CD4-positive, alpha-beta memory T cell (primary cell): ENCODE measurements around the gene HIGD1B. TPM values are rescaled to one million over a fixed set of nuclear protein-coding genes. Genes with fewer than 3 reads are reported as not detected.
A peak's percentile ranks its signal among the peaks of the same experiment; 100 is the strongest.

Experiments used
- CTCF ChIA-PET: fragments of 350-600 bp; sonication (Branson Sonifier 250); formaldehyde crosslinking; loops from one replicate; lab custom pipeline; 2021; ENCODE audit warnings: inconsistent platforms; ENCODE audit not compliant: partially characterized antibody; lab: Charles Lee
- POLR2A ChIA-PET: fragments of 350-600 bp; sonication (Branson Sonifier 250); formaldehyde crosslinking; loops from one replicate; lab custom pipeline; 2021; ENCODE audit not compliant: partially characterized antibody; lab: Charles Lee
- DNase-seq, 5 donors: peaks; one replicate each; pipeline versions ENCODE4 v3.0.0 to v3.0.0-alpha.2; 2020 to 2022; ENCODE audit warnings: mixed read lengths in 1 of 5
- H3K27ac ChIP-seq: one replicate; pipeline ENCODE4 v1.7.0; 2013; ENCODE audit warnings: low read depth, low read length
- H3K27me3 ChIP-seq: 2 replicates; pipeline ENCODE4 v1.7.0; 2013; ENCODE audit warnings: mild to moderate bottlenecking, low read length, moderate library complexity; ENCODE audit not compliant: insufficient read depth
- H3K36me3 ChIP-seq: 2 replicates; pipeline ENCODE4 v1.7.0; 2013; ENCODE audit warnings: mild to moderate bottlenecking, low read length, moderate library complexity; ENCODE audit not compliant: insufficient read depth
- H3K4me1 ChIP-seq: 2 replicates; pipeline ENCODE4 v1.7.0; 2013; ENCODE audit warnings: mild to moderate bottlenecking, low read length, moderate library complexity; ENCODE audit not compliant: insufficient read depth
- H3K4me3 ChIP-seq, 2 donors: one replicate each; pipeline ENCODE4 v1.7.0; 2013; ENCODE audit warnings: low read length in 2 of 2, mild to moderate bottlenecking in 1 of 2
- H3K9me3 ChIP-seq, 2 donors: one replicate each; pipeline ENCODE4 v1.7.0; 2013; ENCODE audit warnings: low read length in 2 of 2, control low read depth in 1 of 2; ENCODE audit not compliant: control insufficient read depth in 1 of 2
- H3K27ac Mint-ChIP-seq, 7 donors: one replicate each; pipeline ENCODE4 v1.8.0; 2020 to 2021; ENCODE audit warnings: mixed read lengths in 7 of 7, mild to moderate bottlenecking in 6 of 7, inconsistent platforms in 3 of 7, moderate library complexity in 3 of 7
- H3K27me3 Mint-ChIP-seq, 2 donors: one replicate each; pipeline ENCODE4 v1.8.0; 2020 to 2021; ENCODE audit warnings: mixed read lengths in 2 of 2
- H3K36me3 Mint-ChIP-seq, 2 donors: one replicate each; pipeline ENCODE4 v1.8.0; 2020 to 2021; ENCODE audit warnings: mixed read lengths in 2 of 2, inconsistent platforms in 1 of 2, mild to moderate bottlenecking in 1 of 2
- H3K4me1 Mint-ChIP-seq, 4 donors: one replicate each; pipeline ENCODE4 v1.8.0; 2020 to 2021; ENCODE audit warnings: mixed read lengths in 4 of 4, mild to moderate bottlenecking in 1 of 4
- H3K4me3 Mint-ChIP-seq, 8 donors: one replicate each; pipeline ENCODE4 v1.8.0; 2020 to 2021; ENCODE audit warnings: mixed read lengths in 8 of 8, mild to moderate bottlenecking in 7 of 8, moderate library complexity in 6 of 8, inconsistent platforms in 3 of 8
- H3K9me3 Mint-ChIP-seq, 8 donors: one replicate each; pipeline ENCODE4 v1.8.0; 2020 to 2021; ENCODE audit warnings: mixed read lengths in 8 of 8, mild to moderate bottlenecking in 5 of 8, inconsistent platforms in 3 of 8, moderate library complexity in 1 of 8
- intact Hi-C: fragments of 100-400 bp; cut with micrococcal nuclease; formaldehyde crosslinking; loops from one replicate; pipeline ENCODE4 v1.15.1; 2023
- polyA plus RNA-seq, 2 donors: library from polyadenylated mRNA; unstranded; fragments of 300-500 nt; fragmentation: Illumina TruSeq; gene quantifications; one replicate each; pipeline ENCODE4 v1.2.3, GENCODE V29; 2021
- total RNA-seq, 2 experiments: library from RNA; stranded (reverse); gene quantifications; one replicate each; pipeline ENCODE4 v1.2.3, GENCODE V29; 2021

HIGD1B gene
- total and polyA plus RNA-seq, 4 experiments from 2014 or later = not detected

- DNase-seq = peak; percentile 62 to 70 (median 69)
- no peaks in the 10 kb centered on the region for H3K4me1 ChIP-seq
- peaks cover 75% of the 10 kb centered on the region for H3K36me3 ChIP-seq
- ChIA-PET CTCF (interaction anchor here (0.7 to 16.3 kb wide), 16 partner anchors 9 to 336 kb away, joined by 3 to 263 read pairs (median 4); partner anchors contain the start of genes GJC1 and HIGD1B), POLR2A (interaction anchor here (1.0 to 1.8 kb wide), 4 partner anchors 88 to 157 kb away, joined by 3 to 6 read pairs (median 4); no protein-coding TSS in a partner anchor)
- no peaks in the 10 kb centered on the region for H3K27me3 ChIP-seq
- intact Hi-C loops = loop anchor here (1.0 kb wide), 2 partner anchors 86 to 90 kb away; no protein-coding TSS in a partner anchor
- no peaks in the 10 kb centered on the region for H3K9me3 ChIP-seq
- peaks cover 62 to 87% of the 10 kb centered on the region in 2 donors for H3K36me3 Mint-ChIP-seq
- no peak overlapping the region for H3K27ac Mint-ChIP-seq
- no peak overlapping the region for H3K27ac ChIP-seq
- peaks cover 0 to 4% (median 0%) of the 10 kb centered on the region in 4 donors for H3K4me1 Mint-ChIP-seq
- H3K27me3 Mint-ChIP-seq = no peaks in the 10 kb centered on the region
- no peak overlapping the region for H3K4me3 ChIP-seq
- no peak overlapping the region for H3K4me3 Mint-ChIP-seq
- H3K9me3 Mint-ChIP-seq = no peaks in the 10 kb centered on the region
Observed at GRCh38 chr17:44865231-44865660, 17.6 kb downstream of the HIGD1B start.

GRCh38 chr17:44865931-44866330 is 18.2 kb downstream of the HIGD1B start:
- no peaks in the 10 kb centered on the region for H3K27me3 ChIP-seq
- H3K9me3 ChIP-seq = no peaks in the 10 kb centered on the region
- Mint-ChIP-seq H3K4me1 (peaks cover 0 to 4% (median 0%) of the 10 kb centered on the region in 4 donors), H3K27ac (no peak overlapping the region), H3K36me3 (peaks cover 62 to 85% of the 10 kb centered on the region in 2 donors), H3K4me3 (no peak overlapping the region), H3K9me3 (no peaks in the 10 kb centered on the region), H3K27me3 (no peaks in the 10 kb centered on the region)
- no peak overlapping the region for H3K4me3 ChIP-seq
- no peak overlapping the region for H3K27ac ChIP-seq
- no peaks in the 10 kb centered on the region for H3K4me1 ChIP-seq
- H3K36me3 ChIP-seq = peaks cover 71% of the 10 kb centered on the region
- CTCF ChIA-PET = interaction anchor here (0.9 to 16.3 kb wide), 12 partner anchors 9 to 337 kb away, joined by 3 to 263 read pairs (median 6); partner anchors contain the start of genes GJC1 and HIGD1B
- POLR2A ChIA-PET = interaction anchor here (1.3 to 1.8 kb wide), 3 partner anchors 88 to 90 kb away, joined by 3 to 5 read pairs (median 4); no protein-coding TSS in a partner anchor
- intact Hi-C loops = loop anchor here (1.0 kb wide), 2 partner anchors 87 to 91 kb away; no protein-coding TSS in a partner anchor
- no peak for DNase-seq

- H3K4me1 ChIP-seq = no peaks in the 10 kb centered on the region
- no peaks in the 10 kb centered on the region for H3K9me3 Mint-ChIP-seq
- ChIA-PET POLR2A (no interaction called here), CTCF (interaction anchor here (0.6 to 16.3 kb wide), 7 partner anchors 9 to 406 kb away, joined by 3 to 263 read pairs (median 5); no protein-coding TSS in a partner anchor)
- H3K27me3 ChIP-seq = no peaks in the 10 kb centered on the region
- no peak overlapping the region for H3K4me3 ChIP-seq
- H3K9me3 ChIP-seq = no peaks in the 10 kb centered on the region
- H3K36me3 Mint-ChIP-seq = peaks cover 68 to 85% of the 10 kb centered on the region in 2 donors
- DNase-seq = no peak
- H3K4me3 Mint-ChIP-seq = no peak overlapping the region
- H3K27ac ChIP-seq = no peak overlapping the region
- intact Hi-C loops = no loop called here
- H3K27me3 Mint-ChIP-seq = no peaks in the 10 kb centered on the region
- no peaks in the 10 kb centered on the region for H3K4me1 Mint-ChIP-seq
- no peak overlapping the region for H3K27ac Mint-ChIP-seq
- peaks cover 72% of the 10 kb centered on the region for H3K36me3 ChIP-seq
Observed at GRCh38 chr17:44867841-44868240, 20.2 kb downstream of the HIGD1B start.

- Histone ChIP-seq H3K4me1 (no peaks in the 10 kb centered on the region), H3K4me3 (no peak overlapping the region), H3K36me3 (peaks cover 76% of the 10 kb centered on the region), H3K27me3 (no peaks in the 10 kb centered on the region), H3K27ac (no peak overlapping the region), H3K9me3 (no peaks in the 10 kb centered on the region)
- no peak for DNase-seq
- H3K27ac Mint-ChIP-seq = peak overlapping the region in 2 of 7 donors; percentile 31 to 51
- POLR2A ChIA-PET = no interaction called here
- no peaks in the 10 kb centered on the region for H3K4me1 Mint-ChIP-seq
- H3K27me3 Mint-ChIP-seq = no peaks in the 10 kb centered on the region
- H3K4me3 Mint-ChIP-seq = no peak overlapping the region
- CTCF ChIA-PET = interaction anchor here (16.3 kb wide), 1 partner anchor 96 kb away, joined by 263 read pairs; no protein-coding TSS in a partner anchor
- H3K9me3 Mint-ChIP-seq = no peaks in the 10 kb centered on the region
- intact Hi-C loops = no loop called here
- H3K36me3 Mint-ChIP-seq = peaks cover 60 to 72% of the 10 kb centered on the region in 2 donors
Observed at GRCh38 chr17:44871556-44871955, 23.9 kb downstream of the HIGD1B start.

GRCh38 chr17:44872131-44872768 is 24.6 kb downstream of the HIGD1B start:
- Mint-ChIP-seq H3K4me3 (no peak overlapping the region), H3K27me3 (no peaks in the 10 kb centered on the region), H3K36me3 (peaks cover 64 to 73% of the 10 kb centered on the region in 2 donors), H3K27ac (peak overlapping the region in 1 of 7 donors; percentile 31), H3K4me1 (peaks cover 0 to 2% (median 0%) of the 10 kb centered on the region in 4 donors), H3K9me3 (no peaks in the 10 kb centered on the region)
- no peak overlapping the region for H3K27ac ChIP-seq
- POLR2A ChIA-PET = no interaction called here
- CTCF ChIA-PET = interaction anchor here (0.7 kb wide), 1 partner anchor 9 kb away, joined by 4 read pairs; no protein-coding TSS in a partner anchor
- DNase-seq = no peak
- H3K4me1 ChIP-seq = no peaks in the 10 kb centered on the region
- no peaks in the 10 kb centered on the region for H3K9me3 ChIP-seq
- intact Hi-C loops = no loop called here
- H3K4me3 ChIP-seq = no peak overlapping the region
- H3K27me3 ChIP-seq = no peaks in the 10 kb centered on the region
- H3K36me3 ChIP-seq = peaks cover 79% of the 10 kb centered on the region

- Histone ChIP-seq H3K27ac (no peak overlapping the region), H3K36me3 (peaks cover 64% of the 10 kb centered on the region), H3K4me3 (no peak overlapping the region), H3K9me3 (no peaks in the 10 kb centered on the region), H3K27me3 (no peaks in the 10 kb centered on the region), H3K4me1 (no peaks in the 10 kb centered on the region)
- POLR2A ChIA-PET = no interaction called here
- H3K27me3 Mint-ChIP-seq = no peaks in the 10 kb centered on the region
- no peaks in the 10 kb centered on the region for H3K9me3 Mint-ChIP-seq
- H3K27ac Mint-ChIP-seq = no peak overlapping the region
- H3K4me3 Mint-ChIP-seq = no peak overlapping the region
- DNase-seq = no peak
- intact Hi-C loops = no loop called here
- H3K4me1 Mint-ChIP-seq = peaks cover 0 to 4% (median 0%) of the 10 kb centered on the region in 4 donors
- CTCF ChIA-PET = interaction anchor here (1.1 to 1.7 kb wide), 2 partner anchors 11 to 99 kb away, joined by 3 to 4 read pairs; no protein-coding TSS in a partner anchor
- H3K36me3 Mint-ChIP-seq = peaks cover 59 to 67% of the 10 kb centered on the region in 2 donors
Observed at GRCh38 chr17:44875761-44876160, 28.1 kb downstream of the HIGD1B start.

- intact Hi-C loops = no loop called here
- H3K9me3 ChIP-seq = no peaks in the 10 kb centered on the region
- H3K36me3 ChIP-seq = peaks cover 68% of the 10 kb centered on the region
- H3K27ac Mint-ChIP-seq = no peak overlapping the region
- no peaks in the 10 kb centered on the region for H3K4me1 ChIP-seq
- H3K27ac ChIP-seq = no peak overlapping the region
- H3K4me1 Mint-ChIP-seq = peaks cover 0 to 4% (median 0%) of the 10 kb centered on the region in 4 donors
- H3K9me3 Mint-ChIP-seq = no peaks in the 10 kb centered on the region
- H3K4me3 ChIP-seq = no peak overlapping the region
- no peak for DNase-seq
- CTCF ChIA-PET = interaction anchor here (0.6 to 1.7 kb wide), 8 partner anchors 8 to 1866 kb away, joined by 3 to 4 read pairs (median 3); no protein-coding TSS in a partner anchor
- H3K27me3 ChIP-seq = no peaks in the 10 kb centered on the region
- H3K4me3 Mint-ChIP-seq = no peak overlapping the region
- H3K36me3 Mint-ChIP-seq = peaks cover 56 to 67% of the 10 kb centered on the region in 2 donors
- POLR2A ChIA-PET = no interaction called here
- no peaks in the 10 kb centered on the region for H3K27me3 Mint-ChIP-seq
Observed at GRCh38 chr17:44877121-44877520, 29.4 kb downstream of the HIGD1B start.
